ENCODE results near the gene PCDHGB4.
"Not testable (repeated sequence)": the region's sequence is repeated elsewhere in the genome, so short reads cannot be mapped to it uniquely, and the experiment has no call there.

Gene PCDHGB4

DNA sequence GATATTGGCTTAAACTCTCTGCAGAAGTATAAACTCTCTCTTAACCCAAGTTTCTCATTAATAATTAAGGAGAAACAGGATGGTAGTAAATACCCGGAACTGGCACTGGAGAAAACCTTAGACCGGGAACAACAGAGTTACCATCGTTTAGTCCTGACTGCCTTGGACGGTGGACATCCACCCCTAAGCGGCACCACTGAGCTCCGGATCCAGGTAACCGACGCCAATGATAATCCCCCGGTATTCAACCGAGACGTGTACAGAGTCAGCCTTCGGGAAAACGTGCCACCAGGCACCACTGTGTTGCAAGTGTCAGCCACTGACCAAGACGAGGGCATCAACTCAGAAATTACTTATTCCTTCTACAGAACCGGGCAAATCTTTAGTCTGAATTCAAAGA, 11.1 kb downstream of the PCDHGB4 start:
- no peak for DNase-seq

DNA sequence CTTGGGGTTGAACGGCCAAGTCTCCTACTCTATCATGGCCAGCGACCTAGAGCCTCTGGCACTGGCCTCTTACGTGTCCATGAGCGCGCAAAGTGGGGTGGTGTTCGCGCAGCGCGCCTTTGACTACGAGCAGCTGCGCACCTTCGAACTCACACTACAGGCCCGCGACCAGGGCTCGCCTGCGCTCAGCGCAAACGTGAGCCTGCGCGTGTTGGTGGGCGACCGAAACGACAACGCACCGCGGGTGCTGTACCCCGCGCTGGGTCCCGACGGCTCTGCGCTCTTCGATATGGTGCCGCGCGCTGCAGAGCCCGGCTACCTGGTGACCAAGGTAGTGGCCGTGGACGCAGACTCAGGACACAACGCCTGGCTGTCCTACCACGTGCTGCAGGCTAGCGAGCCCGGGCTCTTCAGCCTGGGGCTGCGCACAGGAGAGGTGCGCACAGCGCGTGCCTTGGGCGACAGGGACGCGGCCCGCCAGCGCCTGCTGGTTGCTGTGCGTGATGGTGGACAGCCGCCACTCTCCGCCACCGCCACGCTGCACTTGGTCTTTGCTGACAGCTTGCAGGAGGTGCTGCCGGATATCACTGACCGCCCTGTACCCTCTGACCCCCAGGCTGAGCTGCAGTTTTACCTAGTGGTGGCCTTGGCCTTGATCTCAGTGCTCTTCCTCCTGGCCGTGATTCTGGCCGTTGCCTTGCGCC, 12.2 kb downstream of the PCDHGB4 start:
- DNase-seq: no peak

DNA sequence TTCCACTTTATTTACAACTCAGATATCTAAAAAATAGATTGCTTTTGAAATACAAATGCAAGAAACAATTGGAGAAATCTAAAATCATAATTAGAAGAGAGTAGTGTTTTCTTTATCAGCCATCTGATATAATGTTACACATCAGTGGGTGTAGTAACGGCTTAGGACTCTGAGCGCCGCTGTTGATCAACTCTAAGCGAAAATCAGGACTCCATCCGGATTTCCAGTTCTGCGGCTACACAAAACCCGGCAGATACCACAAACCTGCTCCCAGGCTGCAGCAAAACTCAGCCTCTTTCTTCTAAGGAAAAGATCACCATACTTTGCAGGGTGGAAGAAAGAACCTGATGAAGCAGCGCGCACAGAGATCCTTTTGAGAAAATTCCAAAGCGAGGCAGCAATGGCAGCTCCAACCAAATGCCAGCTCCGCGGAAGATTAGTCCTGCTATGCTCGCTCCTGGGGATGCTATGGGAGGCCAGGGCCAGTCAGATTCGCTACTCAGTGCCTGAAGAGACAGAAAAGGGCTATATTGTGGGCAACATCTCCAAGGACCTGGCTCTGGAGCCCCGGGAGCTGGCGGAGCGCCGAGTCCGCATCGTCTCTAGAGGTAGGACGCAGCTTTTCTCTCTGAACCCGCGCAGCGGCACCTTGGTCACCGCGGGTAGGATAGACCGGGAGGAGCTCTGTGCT, 15.2 kb downstream of the PCDHGB4 start, which contains the start of gene PCDHGA9:
TSS of gene PCDHGA9 (plus strand) at position 226 of the 691 bp plus-strand sequence. CDS start at position 401, 175 bp downstream.
- DNase-seq: no peak

DNA sequence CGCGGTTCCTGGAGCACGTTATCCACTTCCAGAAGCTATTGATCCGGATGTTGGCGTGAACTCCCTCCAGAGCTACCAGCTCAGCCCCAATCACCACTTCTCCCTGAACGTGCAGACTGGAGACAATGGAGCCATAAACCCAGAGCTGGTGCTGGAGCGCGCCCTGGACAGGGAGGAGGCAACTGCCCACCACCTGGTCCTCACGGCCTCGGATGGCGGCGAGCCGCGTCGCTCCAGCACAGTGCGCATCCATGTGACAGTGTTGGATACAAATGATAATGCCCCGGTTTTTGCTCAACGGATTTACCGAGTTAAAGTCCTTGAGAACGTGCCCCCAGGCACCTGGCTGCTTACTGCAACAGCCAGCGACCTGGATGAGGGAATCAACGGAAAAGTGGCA, 15.9 kb downstream of the PCDHGB4 start:
- DNase-seq: no peak

DNA sequence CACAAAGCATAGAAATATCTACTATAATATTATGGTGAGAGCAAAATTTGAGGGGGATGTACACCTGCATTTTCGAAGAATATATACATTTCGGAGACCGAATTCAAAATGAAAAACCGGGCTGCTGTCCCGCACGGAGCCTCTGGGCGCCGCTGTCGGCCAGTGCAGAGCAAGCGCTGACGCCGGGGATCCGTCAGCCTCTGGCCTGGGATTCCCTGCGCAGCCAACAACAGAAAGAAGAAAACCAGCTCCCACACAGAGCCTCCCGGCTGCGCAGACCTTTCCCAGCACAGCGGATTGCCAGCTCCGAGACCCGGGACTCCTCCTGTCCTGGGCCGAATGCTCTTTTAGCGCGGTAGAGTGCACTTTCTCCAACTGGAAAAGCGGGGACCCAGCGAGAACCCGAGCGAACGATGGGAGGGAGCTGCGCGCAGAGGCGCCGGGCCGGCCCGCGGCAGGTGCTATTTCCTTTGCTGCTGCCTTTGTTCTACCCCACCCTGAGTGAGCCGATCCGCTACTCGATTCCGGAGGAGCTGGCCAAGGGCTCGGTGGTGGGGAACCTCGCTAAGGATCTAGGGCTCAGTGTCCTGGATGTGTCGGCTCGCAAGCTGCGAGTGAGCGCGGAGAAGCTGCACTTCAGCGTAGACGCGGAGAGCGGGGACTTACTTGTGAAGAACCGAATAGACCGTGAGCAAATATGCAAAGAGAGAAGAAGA, 20.4 kb downstream of the PCDHGB4 start, which contains the start of gene PCDHGB6:
TSS of gene PCDHGB6 (plus strand) at position 232 of the 716 bp plus-strand sequence. CDS start at position 414, 182 bp downstream.
- not testable (repeated sequence) for DNase-seq

DNA sequence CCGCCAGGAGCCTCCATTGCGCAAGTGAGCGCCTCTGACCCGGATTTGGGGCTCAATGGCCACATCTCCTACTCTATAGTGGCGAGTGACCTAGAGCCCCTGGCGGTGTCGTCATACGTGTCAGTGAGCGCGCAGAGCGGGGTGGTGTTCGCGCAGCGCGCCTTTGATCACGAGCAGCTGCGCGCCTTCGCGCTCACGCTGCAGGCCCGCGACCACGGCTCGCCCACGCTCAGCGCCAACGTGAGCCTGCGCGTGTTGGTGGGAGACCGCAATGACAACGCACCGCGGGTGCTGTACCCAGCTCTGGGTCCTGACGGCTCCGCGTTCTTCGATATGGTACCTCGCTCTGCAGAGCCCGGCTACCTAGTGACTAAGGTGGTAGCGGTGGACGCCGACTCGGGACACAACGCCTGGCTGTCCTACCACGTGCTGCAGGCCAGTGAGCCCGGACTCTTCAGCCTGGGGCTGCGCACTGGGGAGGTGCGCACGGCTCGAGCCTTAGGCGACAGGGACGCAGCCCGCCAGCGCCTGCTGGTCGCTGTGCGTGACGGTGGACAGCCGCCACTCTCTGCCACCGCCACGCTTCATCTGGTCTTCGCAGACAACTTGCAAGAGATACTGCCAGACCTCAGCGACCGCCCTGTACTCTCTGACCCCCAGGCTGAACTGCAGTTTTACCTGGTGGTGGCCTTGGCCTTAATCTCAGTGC, 22.3 kb downstream of the PCDHGB4 start:
- DNase-seq: no peak

DNA sequence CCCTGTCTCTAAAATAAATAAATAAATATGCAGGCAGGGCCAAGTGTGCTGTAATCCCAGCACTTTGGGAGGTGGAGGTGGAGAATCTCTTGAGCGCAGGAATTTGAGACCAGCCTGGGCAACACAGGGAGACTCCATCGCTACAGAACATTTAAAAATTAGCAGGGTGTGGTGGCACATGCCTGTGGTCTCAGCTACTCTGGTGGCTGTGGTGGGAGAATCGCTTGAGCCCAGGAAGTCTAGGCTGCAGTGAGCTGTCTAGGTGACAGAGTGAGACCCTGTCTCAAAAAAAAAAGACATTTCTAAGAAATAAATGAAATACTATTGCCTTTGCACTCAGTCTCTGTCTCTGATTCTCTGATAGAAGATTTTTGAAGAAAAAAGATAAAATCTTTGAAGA, 24.1 kb downstream of the PCDHGB4 start:
- no peak for DNase-seq

DNA sequence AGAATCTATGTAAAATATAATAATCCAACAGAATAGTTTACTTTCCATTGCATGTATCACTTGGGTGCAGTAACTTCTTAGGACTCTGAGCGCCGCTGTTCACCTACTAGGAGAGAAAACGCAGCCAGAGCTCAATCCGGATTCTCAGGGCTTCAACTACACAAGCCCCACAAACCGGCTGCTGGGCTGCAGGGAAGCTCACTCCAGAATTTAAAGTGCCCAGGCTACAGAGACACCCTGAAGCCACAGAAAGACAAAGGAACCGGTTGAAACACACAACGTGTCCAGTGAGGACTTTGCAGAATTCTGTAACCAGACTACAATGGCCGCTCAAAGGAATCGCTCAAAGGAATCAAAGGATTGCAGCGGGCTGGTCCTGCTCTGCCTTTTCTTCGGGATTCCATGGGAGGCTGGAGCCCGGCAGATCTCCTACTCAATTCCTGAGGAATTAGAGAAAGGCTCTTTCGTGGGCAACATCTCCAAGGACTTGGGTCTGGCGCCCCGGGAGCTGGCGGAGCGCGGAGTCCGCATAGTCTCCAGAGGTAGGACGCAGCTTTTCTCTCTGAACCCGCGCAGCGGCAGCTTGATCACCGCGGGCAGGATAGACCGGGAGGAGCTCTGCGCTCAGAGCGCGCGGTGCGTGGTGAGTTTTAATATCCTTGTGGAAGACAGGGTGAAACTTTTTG, 25.5 kb downstream of the PCDHGB4 start, which contains the start of gene PCDHGA10:
TSS of gene PCDHGA10 (plus strand) at position 134 of the 686 bp plus-strand sequence. CDS start at position 323, 189 bp downstream.
- peak; percentile 19 for DNase-seq

DNA sequence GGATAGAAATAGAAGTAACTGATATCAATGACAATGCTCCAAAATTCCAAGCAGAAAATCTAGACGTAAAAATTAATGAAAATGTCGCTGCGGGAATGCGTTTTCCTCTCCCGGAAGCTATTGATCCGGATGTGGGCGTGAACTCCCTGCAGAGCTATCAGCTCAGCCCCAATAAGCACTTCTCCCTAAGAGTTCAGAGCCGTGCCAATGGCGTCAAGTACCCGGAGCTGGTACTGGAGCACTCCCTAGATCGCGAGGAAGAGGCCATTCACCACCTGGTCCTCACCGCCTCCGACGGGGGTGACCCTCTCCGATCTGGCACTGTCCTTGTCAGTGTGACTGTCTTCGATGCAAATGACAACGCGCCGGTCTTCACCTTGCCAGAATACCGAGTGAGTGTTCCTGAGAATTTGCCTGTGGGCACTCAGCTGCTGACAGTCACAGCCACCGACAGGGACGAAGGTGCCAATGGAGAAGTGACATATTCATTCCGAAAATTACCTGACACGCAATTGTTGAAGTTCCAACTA, 26.1 kb downstream of the PCDHGB4 start:
- DNase-seq: no peak

DNA sequence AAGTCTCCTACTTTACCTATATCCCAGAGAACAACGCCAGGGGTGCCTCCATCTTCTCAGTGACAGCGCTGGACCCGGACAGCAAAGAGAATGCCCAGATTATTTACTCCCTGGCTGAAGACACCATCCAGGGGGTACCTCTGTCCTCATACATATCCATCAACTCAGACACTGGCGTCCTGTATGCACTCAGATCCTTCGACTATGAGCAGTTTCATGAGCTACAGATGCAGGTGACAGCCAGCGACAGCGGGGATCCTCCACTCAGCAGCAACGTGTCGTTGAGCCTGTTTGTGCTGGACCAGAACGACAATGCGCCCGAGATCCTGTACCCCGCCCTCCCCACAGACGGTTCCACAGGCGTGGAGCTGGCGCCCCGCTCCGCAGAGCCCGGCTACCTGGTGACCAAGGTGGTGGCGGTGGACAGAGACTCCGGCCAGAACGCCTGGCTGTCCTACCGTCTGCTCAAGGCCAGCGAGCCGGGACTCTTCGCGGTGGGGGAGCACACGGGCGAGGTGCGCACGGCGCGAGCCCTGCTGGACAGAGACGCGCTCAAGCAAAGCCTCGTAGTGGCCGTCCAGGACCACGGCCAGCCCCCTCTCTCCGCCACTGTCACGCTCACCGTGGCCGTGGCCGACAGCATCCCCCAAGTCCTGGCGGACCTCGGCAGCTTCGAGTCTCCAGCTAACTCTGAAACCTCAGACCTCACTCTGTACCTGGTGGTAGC, 27.2 kb downstream of the PCDHGB4 start:
- not testable (repeated sequence) for DNase-seq

DNA sequence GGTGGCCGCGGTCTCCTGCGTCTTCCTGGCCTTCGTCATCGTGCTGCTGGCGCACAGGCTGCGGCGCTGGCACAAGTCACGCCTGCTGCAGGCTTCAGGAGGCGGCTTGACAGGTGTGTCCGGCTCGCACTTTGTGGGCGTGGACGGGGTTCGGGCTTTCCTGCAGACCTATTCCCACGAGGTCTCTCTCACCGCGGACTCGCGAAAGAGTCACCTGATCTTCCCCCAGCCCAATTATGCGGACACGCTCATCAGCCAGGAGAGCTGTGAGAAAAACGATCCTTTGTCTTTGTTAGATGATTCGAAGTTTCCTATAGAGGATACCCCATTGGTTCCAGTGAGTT, 27.7 kb downstream of the PCDHGB4 start:
- DNase-seq: not testable (repeated sequence)

DNA sequence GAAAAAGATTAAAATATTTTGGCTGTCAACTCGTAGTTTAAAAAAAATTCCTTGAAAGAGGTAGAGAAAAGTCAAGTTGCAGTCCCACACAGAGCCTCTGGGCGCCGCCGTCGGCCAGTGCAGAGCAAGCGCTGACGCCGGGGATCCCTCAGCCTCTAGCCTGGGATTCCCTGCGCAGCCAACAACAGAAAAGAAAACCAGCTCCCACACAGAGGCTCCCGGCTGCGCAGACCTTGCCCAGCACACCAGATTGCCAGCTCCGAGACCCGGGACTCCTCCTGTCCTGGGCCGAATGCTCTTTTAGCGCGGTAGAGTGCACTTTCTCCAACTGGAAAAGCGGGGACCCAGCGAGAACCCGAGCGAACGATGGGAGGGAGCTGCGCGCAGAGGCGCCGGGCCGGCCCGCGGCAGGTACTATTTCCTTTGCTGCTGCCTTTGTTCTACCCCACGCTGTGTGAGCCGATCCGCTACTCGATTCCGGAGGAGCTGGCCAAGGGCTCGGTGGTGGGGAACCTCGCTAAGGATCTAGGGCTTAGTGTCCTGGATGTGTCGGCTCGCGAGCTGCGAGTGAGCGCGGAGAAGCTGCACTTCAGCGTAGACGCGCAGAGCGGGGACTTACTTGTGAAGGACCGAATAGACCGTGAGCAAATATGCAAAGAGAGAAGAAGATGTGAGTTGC, 30.1 kb downstream of the PCDHGB4 start, which contains the start of gene PCDHGB7:
TSS of gene PCDHGB7 (plus strand) at position 184 of the 679 bp plus-strand sequence. CDS start at position 367, 183 bp downstream.
- not testable (repeated sequence) for DNase-seq

DNA sequence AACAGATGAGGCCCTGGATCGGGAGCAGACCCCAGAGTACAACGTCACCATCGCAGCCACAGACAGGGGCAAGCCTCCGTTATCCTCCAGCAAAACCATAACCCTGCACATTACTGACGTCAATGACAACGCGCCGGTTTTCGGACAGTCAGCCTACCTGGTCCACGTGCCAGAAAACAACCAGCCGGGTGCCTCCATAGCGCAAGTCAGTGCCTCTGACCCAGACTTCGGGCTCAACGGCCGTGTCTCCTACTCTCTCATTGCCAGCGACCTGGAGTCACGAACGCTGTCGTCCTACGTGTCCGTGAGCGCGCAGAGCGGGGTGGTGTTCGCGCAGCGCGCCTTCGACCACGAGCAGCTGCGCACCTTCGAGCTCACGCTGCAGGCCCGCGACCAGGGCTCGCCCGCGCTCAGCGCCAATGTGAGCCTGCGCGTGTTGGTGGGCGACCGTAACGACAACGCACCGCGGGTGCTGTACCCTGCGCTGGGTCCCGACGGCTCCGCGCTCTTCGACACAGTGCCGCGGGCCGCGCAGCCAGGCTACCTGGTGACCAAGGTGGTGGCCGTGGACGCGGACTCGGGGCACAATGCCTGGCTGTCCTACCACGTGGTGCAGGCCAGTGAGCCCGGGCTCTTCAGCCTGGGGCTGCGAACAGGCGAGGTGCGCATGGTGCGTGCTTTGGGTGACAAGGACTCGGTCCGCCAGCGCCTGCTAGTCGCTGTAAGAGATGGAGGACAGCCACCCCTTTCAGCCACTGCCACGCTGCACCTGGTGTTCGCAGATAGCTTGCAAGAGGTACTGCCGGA, 31.8 kb downstream of the PCDHGB4 start:
- DNase-seq: no peak

DNA sequence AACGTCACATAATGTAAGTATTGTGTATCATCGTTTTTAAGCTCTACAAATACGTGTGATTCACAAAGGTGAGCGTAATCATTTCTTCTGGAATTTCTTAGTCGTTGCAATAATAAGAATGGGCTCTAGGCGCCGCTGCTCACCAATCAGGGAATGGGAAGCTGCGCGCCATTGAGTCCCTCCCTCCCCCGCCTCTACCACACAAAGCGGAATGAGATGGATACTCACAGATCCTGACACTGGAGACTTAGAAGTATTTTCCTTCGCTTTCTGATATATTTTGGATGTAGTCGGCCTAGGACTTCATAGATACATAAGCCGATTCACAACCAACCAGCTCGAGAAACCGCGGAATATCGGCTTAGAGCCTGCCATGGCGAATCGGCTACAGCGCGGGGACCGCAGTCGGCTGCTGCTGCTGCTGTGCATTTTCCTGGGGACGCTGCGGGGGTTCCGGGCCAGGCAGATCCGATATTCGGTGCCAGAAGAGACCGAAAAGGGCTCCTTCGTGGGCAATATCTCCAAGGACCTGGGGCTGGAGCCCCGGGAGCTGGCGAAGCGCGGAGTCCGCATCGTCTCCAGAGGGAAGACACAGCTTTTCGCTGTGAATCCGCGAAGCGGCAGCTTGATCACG, 33.5 kb downstream of the PCDHGB4 start, which contains the start of gene PCDHGA11:
TSS of gene PCDHGA11 (plus strand) at position 197 of the 634 bp plus-strand sequence. CDS start at position 374, 177 bp downstream.
- DNase-seq: no peak

DNA sequence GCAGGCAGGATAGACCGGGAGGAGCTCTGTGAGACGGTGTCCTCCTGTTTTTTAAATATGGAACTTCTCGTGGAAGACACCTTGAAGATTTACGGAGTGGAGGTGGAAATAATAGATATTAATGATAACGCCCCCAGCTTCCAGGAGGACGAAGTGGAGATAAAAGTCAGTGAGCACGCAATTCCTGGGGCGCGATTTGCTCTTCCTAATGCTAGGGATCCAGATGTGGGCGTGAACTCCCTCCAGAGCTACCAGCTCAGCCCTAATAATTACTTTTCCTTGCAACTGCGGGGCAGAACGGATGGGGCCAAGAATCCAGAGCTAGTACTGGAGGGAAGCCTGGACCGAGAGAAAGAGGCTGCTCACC, 34.0 kb downstream of the PCDHGB4 start:
- no peak for DNase-seq

DNA sequence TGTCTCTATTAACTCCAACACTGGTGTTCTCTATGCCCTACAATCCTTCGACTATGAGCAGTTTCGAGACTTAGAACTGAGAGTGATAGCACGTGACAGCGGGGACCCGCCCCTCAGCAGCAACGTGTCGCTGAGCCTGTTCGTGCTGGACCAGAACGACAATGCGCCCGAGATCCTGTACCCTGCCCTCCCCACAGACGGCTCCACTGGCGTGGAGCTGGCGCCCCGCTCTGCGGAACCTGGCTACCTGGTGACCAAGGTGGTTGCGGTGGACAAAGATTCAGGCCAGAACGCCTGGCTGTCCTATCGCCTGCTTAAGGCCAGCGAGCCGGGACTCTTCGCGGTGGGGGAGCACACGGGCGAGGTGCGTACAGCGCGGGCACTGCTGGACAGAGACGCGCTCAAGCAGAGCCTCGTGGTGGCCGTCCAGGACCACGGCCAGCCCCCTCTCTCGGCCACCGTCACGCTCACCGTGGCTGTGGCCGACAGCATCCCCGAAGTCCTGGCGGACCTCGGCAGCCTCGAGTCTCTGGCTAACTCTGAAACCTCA, 35.3 kb downstream of the PCDHGB4 start:
- DNase-seq: no peak

DNA sequence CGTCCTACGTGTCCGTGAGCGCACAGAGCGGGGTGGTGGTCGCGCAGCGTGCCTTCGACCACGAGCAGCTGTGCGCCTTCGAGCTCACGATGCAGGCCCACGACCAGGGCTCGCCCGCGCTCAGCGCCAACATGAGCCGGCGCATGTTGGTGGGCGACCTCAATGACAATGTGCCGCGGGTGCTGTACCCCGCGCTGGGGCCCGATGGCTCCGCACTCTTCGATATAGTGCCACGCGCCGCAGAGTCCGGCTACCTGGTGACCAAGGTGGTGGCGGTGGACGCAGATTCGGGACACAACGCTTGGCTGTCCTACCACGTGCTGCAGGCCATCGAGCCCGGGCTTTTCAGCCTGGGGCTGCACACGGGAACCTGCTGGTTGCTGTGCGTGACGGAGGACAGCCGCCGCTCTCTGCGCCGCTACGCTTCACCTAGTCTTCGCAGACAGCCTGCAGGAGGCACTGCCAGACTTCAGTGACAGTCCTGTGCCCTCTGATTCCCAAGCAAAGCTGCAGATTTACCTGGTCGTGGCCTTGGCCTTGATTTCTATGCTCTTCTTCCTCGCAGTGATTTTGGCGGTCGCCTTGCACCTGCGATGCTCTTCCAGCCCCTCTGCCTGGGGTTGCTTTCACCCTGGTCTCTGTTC, 40.4 kb downstream of the PCDHGB4 start:
- DNase-seq: no peak

All from effector CD8-positive, alpha-beta T cell (primary cell).